Suprapubic skin (tissue), 4 donors: Measurements from ENCODE around the gene CCDC88C. TPM values are rescaled to one million over a fixed set of nuclear protein-coding genes. Genes with fewer than 3 reads are reported as not detected.
A peak's percentile ranks its signal among the peaks of the same experiment; 100 is the strongest.

Experiments used
- DNase-seq, 2 donors: peaks; one replicate each; pipeline ENCODE4 v3.0.0-alpha.2; 2019; ENCODE audit warnings: low spot score in 2 of 2
- H3K27ac ChIP-seq: fragments of 200-600 bp; sonication (generic); one replicate; pipeline ENCODE4 v1.5.1; 2019
- H3K27me3 ChIP-seq: fragments of 200-600 bp; sonication (generic); one replicate; pipeline ENCODE4 v1.5.1; 2019
- H3K36me3 ChIP-seq: fragments of 200-600 bp; sonication (generic); one replicate; pipeline ENCODE4 v1.5.1; 2019
- H3K4me1 ChIP-seq: fragments of 200-600 bp; sonication (generic); one replicate; pipeline ENCODE4 v1.5.1; 2019
- H3K4me3 ChIP-seq: fragments of 200-600 bp; sonication (generic); one replicate; pipeline ENCODE4 v1.5.1; 2019; ENCODE audit warnings: mild to moderate bottlenecking
- H3K9me3 ChIP-seq: fragments of 200-600 bp; sonication (generic); one replicate; pipeline ENCODE4 v1.5.1; 2019
- CTCF ChIP-seq, 2 donors: fragments of 200-600 bp in 1 of 2; fragments of 450-650 bp in 1 of 2; sonication (generic) in 1 of 2; IDR thresholded peaks; one replicate each; pipeline ENCODE4 v1.5.1; 2016 to 2019; ENCODE audit warnings: antibody characterized with exemption in 2 of 2, mild to moderate bottlenecking in 1 of 2, moderate library complexity in 1 of 2
- EP300 ChIP-seq: sonication (generic); formaldehyde crosslinking; IDR thresholded peaks from one replicate; pipeline ENCODE4 v1.6.1; 2017; ENCODE audit warnings: antibody characterized with exemption
- POLR2A ChIP-seq, 2 donors: fragments of 450-650 bp; IDR thresholded peaks; one replicate each; pipeline ENCODE4 v1.6.1; 2017; ENCODE audit warnings: antibody characterized with exemption in 2 of 2, mild to moderate bottlenecking in 2 of 2, moderate library complexity in 2 of 2
- POLR2AphosphoS5 ChIP-seq, 3 donors: sonication (generic); formaldehyde crosslinking; IDR thresholded peaks; one replicate each; pipeline ENCODE4 v1.6.1; 2017; ENCODE audit warnings: antibody characterized with exemption in 3 of 3
- WGBS: methylation state at CpG from one replicate; pipeline ENCODE4 v1.1.5; 2018; 5-methylcytosine and 5-hydroxymethylcytosine counted together
- total RNA-seq, 4 donors: library from RNA; depleted of rRNA; stranded (reverse); fragments of >200 nt; gene quantifications; one replicate each; pipeline ENCODE4 v1.1.0, GENCODE V29; 2016

Gene CCDC88C
- total RNA-seq, 4 donors from 2014 or later, result 16.6 to 25.0 (median 22.8) TPM

DNA sequence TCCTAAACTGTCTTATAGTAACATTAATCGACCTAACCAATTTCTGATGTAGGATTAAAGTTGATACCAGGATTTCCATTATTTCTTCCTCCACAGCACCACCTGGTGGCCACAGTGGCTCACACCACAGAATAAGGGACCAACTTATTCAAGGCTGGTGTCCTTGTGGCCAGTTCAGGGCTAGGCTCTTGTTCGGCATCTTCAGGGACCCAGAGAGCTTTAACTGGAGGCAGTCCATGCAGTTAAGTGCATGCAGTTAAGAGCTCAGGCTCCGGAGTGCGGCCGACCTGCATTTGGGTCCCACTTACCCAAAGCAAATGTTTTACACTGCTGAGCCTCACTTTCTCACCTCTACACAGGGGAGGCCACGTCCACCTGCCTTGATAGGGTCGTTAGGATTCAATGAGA is 131.1 kb downstream of the CCDC88C start:
- Histone ChIP-seq H3K9me3 (no peaks in the 10 kb centered on the region), H3K27me3 (no peaks in the 10 kb centered on the region), H3K27ac (no peak overlapping the region), H3K4me3 (no peak overlapping the region), H3K36me3 (peaks cover 12% of the 10 kb centered on the region), H3K4me1 (no peaks in the 10 kb centered on the region)
- no peak for TF ChIP-seq POLR2A (IDR thresholded peaks at IDR 0.05)
- TF ChIP-seq CTCF (IDR thresholded peaks at IDR 0.05), result peak; percentile 75 to 84
- TF ChIP-seq EP300, result no peak
- WGBS, result 50% methylated on average over 7 of the region's 7 CpGs
- DNase-seq, result no peak

DNA sequence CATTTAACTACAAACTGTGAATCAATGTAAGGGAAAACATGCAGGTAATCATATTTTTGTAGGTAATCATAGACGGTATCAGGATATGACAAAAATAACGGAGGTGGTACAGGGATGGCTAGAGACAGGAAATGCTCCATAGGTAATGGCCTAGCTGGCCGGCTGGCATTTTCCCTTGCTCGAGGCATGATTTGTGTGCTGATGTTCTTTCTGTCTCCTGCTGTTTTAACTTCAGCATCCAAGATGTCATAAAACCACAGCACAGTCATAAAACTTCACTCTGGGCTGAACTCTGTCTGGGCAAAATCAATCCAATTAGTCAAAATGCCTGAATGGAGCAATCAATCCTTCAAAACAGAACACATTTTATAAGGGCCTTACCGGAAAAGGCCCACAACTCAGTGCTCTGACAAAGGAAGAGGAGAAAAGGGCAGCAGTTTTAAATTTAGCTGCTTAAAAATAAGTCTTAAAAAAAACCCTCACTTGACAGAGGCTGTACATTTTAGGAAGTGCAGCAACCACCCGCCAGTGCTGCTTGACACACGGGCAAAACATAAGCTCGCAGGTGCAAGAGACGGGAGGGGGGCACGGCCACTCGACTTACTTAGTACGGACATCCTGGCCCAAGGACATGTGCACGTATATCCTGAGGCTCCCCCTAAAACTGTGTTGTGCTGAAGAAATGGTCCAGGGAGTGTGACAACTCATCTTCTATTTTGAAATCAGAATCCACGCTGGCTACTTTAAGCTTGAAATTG is 132.7 kb downstream of the CCDC88C start:
- no peak for DNase-seq
- Histone ChIP-seq H3K9me3 (no peaks in the 10 kb centered on the region), H3K4me3 (no peak overlapping the region), H3K36me3 (peaks cover 10% of the 10 kb centered on the region), H3K4me1 (no peaks in the 10 kb centered on the region), H3K27me3 (no peaks in the 10 kb centered on the region), H3K27ac (no peak overlapping the region)
- WGBS, result 77% methylated on average over 14 of the region's 14 CpGs
- TF ChIP-seq EP300 (no peak), POLR2A (IDR thresholded peaks at IDR 0.05) (no peak), CTCF (IDR thresholded peaks at IDR 0.05) (no peak), POLR2AphosphoS5 (IDR thresholded peaks at IDR 0.05) (no peak)

DNA sequence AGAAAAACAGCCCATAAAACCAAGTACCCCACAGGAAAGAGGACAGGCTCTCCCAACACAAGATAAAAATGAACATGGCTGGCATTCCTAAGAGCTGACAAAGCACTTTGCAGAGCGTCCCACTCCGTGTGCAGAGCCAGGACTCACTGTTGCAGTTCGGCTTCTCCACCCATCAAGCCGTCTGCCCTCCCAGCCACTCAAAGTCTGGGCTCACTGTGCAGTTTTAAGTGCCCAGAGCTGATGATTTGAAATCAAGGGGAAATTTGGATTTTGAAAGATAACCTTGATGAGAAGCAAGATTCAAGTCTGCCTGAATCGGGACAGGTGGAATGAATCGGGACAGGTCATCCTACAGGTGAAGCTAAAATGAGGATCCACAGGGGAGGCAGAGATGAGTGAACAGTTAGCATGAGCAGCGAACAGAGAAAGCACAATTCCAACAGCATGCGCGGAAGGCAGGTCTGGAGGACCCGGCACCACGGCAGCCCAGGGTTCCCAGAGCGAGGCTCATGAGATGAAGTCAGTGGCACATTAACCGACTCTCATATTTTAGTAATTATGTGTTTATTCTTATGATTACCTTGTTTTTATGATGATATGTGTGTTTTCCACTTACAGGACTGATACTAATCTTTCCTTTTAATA is 133.4 kb downstream of the CCDC88C start:
- TF ChIP-seq EP300 (no peak), POLR2A (IDR thresholded peaks at IDR 0.05) (no peak), CTCF (IDR thresholded peaks at IDR 0.05) (no peak), POLR2AphosphoS5 (IDR thresholded peaks at IDR 0.05) (no peak)
- no peaks in the 10 kb centered on the region for H3K4me1 ChIP-seq
- H3K4me3 ChIP-seq, result no peak overlapping the region
- no peak overlapping the region for H3K27ac ChIP-seq
- H3K36me3 ChIP-seq, result peaks cover 9% of the 10 kb centered on the region
- H3K9me3 ChIP-seq, result no peaks in the 10 kb centered on the region
- no peak for DNase-seq
- no peaks in the 10 kb centered on the region for H3K27me3 ChIP-seq
- WGBS, result 62% methylated on average over 13 of the region's 13 CpGs

GRCh38 chr14:91283666-91284065 is 134.0 kb downstream of the CCDC88C start:
- DNase-seq, result no peak
- Histone ChIP-seq H3K27ac (no peak overlapping the region), H3K27me3 (no peaks in the 10 kb centered on the region), H3K9me3 (no peaks in the 10 kb centered on the region), H3K36me3 (peaks cover 4% of the 10 kb centered on the region), H3K4me3 (no peak overlapping the region), H3K4me1 (no peaks in the 10 kb centered on the region)
- TF ChIP-seq POLR2AphosphoS5 (IDR thresholded peaks at IDR 0.05) (no peak), POLR2A (IDR thresholded peaks at IDR 0.05) (no peak), CTCF (IDR thresholded peaks at IDR 0.05) (no peak)
- 90% methylated on average over 4 of the region's 4 CpGs for WGBS

DNA sequence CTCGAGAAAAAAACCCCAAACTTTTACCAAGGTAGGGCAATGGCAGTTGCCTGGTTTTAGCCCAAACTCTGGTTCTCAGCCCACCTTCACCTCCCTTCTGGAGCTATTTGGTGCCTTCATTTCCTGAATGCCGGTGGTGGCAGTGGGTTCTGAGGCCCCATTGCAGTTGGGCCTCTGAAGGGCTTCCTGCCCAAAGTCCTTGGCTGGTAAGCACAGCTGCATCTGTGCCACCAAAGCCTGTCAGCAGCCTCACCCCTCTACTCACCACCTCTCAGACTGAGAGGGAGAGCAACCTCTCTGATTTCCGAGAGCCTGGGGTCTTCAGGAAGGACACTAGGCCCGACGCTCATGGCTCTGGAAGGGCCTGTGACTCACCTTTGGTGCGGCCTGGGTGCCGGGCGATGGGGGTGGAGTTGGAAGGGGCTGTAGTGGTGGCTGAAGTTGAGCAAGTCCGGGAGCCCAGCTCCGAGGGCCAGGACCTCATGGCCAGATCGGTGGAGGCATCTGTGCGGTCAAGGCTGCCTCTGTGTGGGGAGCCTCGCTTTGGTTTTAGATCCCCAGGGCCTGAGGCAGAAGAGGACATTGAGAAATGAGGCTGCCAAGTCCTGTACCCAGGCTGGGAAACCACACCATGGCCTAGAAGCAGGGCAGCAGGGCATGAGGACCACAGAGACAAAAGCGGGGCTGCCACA is 134.5 kb downstream of the CCDC88C start:
- no peak for TF ChIP-seq POLR2AphosphoS5 (IDR thresholded peaks at IDR 0.05)
- Histone ChIP-seq H3K4me3 (no peak overlapping the region), H3K9me3 (no peaks in the 10 kb centered on the region), H3K27ac (no peak overlapping the region), H3K27me3 (no peaks in the 10 kb centered on the region), H3K4me1 (no peaks in the 10 kb centered on the region), H3K36me3 (peaks cover 8% of the 10 kb centered on the region)
- no peak for DNase-seq
- 93% methylated on average over 10 of the region's 14 CpGs for WGBS
